Uterus (tissue), 4 donors: ENCODE measurements around the gene TTC7B. TPM values are rescaled to one million over a fixed set of nuclear protein-coding genes. Genes with fewer than 3 reads are reported as not detected.

ENCODE experiments used
- DNase-seq, 2 donors: peaks; one replicate each; pipeline ENCODE4 v3.0.0-alpha.2; 2019 to 2020
- H3K27ac ChIP-seq, 2 donors: fragments of 200-600 bp; sonication (generic); 1 replicate in 1 of 2; 2 replicates in 1 of 2; pipeline ENCODE4 v1.5.1; 2016 to 2018
- H3K27me3 ChIP-seq, 2 donors: fragments of 200-600 bp; sonication (generic); one replicate each; pipeline ENCODE4 v1.5.1; 2018 to 2019; ENCODE audit warnings: control low read depth in 1 of 2
- H3K36me3 ChIP-seq, 2 donors: fragments of 200-600 bp; sonication (generic); one replicate each; pipeline ENCODE4 v1.5.1; 2019; ENCODE audit warnings: control low read depth in 1 of 2
- H3K4me1 ChIP-seq, 2 donors: fragments of 200-600 bp; sonication (generic); one replicate each; pipeline ENCODE4 v1.5.1; 2018 to 2019; ENCODE audit warnings: control low read depth in 1 of 2
- H3K4me3 ChIP-seq, 2 donors: fragments of 200-600 bp; sonication (generic); 1 replicate in 1 of 2; 2 replicates in 1 of 2; pipeline ENCODE4 v1.5.1; 2018 to 2019; ENCODE audit warnings: mild to moderate bottlenecking in 1 of 2
- H3K9me3 ChIP-seq, 2 donors: fragments of 200-600 bp; sonication (generic); one replicate each; pipeline ENCODE4 v1.5.1; 2019; ENCODE audit warnings: control low read depth in 1 of 2
- POLR2A ChIP-seq, 2 donors: fragments of 450-650 bp; IDR thresholded peaks; one replicate each; pipeline ENCODE4 v1.6.1; 2016; ENCODE audit warnings: antibody characterized with exemption in 2 of 2, mild to moderate bottlenecking in 1 of 2, moderate library complexity in 1 of 2
- intact Hi-C: fragments of 100-400 bp; cut with DNase I; formaldehyde crosslinking; loops from one replicate; pipeline ENCODE4 v1.15.1; 2023; ENCODE audit warnings: low total_unique reads
- total RNA-seq, 4 donors: library from RNA; depleted of rRNA in 3 of 4; stranded (reverse); fragments of >200 nt in 3 of 4; gene quantifications; one replicate each; pipeline versions ENCODE4 v1.1.0 to v1.2.4, GENCODE V29; 2014 to 2023
- TF ChIP-seq, protein P1 (sequence below), 4 experiments: fragments of 200-600 bp in 2 of 4; fragments of 450-650 bp in 2 of 4; sonication (generic) in 2 of 4; IDR thresholded peaks; one replicate each; pipeline ENCODE4 v1.5.1; 2016 to 2019; ENCODE audit warnings: antibody characterized with exemption in 4 of 4, mild to moderate bottlenecking in 2 of 4, moderate library complexity in 1 of 4
- donor health status: DM: yes; HTN: yes; CAD: no.

Gene TTC7B
- total RNA-seq, 4 donors from 2014 or later, result 15.3 to 73.9 (median 28.0) TPM

DNA sequence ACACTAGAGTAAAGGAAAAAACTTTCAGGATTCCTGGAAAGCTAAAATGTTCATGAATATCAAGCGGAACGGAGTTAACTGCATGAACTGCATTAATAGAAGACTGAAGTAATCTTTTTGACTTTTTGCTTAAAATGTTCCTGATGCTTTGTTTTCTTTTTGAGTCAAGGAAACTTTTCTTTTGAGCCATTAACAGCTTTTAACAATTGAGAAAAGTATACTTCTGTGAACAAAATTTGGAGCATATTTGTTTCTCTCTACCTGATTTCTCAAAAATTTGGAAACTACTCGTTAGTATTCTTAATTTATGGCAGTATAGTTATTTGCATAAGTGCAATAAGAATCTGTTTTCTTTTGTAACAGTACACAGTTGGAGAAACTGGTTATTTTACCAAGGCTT lies 340.9 kb downstream of the TTC7B start:
- H3K9me3 ChIP-seq, result no peaks in the 10 kb centered on the region
- no peak overlapping the region for H3K4me3 ChIP-seq
- no peaks in the 10 kb centered on the region for H3K4me1 ChIP-seq
- no peaks in the 10 kb centered on the region for H3K36me3 ChIP-seq
- intact Hi-C loops, result no loop called here
- no peaks in the 10 kb centered on the region for H3K27me3 ChIP-seq
- DNase-seq, result no peak
- no peak overlapping the region for H3K27ac ChIP-seq
- TF ChIP-seq, protein P1, sequence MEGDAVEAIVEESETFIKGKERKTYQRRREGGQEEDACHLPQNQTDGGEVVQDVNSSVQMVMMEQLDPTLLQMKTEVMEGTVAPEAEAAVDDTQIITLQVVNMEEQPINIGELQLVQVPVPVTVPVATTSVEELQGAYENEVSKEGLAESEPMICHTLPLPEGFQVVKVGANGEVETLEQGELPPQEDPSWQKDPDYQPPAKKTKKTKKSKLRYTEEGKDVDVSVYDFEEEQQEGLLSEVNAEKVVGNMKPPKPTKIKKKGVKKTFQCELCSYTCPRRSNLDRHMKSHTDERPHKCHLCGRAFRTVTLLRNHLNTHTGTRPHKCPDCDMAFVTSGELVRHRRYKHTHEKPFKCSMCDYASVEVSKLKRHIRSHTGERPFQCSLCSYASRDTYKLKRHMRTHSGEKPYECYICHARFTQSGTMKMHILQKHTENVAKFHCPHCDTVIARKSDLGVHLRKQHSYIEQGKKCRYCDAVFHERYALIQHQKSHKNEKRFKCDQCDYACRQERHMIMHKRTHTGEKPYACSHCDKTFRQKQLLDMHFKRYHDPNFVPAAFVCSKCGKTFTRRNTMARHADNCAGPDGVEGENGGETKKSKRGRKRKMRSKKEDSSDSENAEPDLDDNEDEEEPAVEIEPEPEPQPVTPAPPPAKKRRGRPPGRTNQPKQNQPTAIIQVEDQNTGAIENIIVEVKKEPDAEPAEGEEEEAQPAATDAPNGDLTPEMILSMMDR (IDR thresholded peaks at IDR 0.05), result no peak
- TF ChIP-seq POLR2A (IDR thresholded peaks at IDR 0.05), result no peak

Other genes starting within 250 kb of the TTC7B start
- gene RPS6KA5, start 244.2 kb upstream of the TTC7B start, total RNA-seq, result 10 to 100 TPM in 2 of 4 donors, 1 to 10 TPM in 2; 3.8 to 20.0 (median 14.8) TPM